Measurements from ENCODE around the gene PRKCH. TPM values are rescaled to one million over a fixed set of nuclear protein-coding genes. Genes with fewer than 3 reads are reported as not detected.
A peak's percentile ranks its signal among the peaks of the same experiment; 100 is the strongest.

PRKCH gene
- total RNA-seq, 4 donors from 2014 or later = 49.5 to 147 (median 59.2) TPM

DNA sequence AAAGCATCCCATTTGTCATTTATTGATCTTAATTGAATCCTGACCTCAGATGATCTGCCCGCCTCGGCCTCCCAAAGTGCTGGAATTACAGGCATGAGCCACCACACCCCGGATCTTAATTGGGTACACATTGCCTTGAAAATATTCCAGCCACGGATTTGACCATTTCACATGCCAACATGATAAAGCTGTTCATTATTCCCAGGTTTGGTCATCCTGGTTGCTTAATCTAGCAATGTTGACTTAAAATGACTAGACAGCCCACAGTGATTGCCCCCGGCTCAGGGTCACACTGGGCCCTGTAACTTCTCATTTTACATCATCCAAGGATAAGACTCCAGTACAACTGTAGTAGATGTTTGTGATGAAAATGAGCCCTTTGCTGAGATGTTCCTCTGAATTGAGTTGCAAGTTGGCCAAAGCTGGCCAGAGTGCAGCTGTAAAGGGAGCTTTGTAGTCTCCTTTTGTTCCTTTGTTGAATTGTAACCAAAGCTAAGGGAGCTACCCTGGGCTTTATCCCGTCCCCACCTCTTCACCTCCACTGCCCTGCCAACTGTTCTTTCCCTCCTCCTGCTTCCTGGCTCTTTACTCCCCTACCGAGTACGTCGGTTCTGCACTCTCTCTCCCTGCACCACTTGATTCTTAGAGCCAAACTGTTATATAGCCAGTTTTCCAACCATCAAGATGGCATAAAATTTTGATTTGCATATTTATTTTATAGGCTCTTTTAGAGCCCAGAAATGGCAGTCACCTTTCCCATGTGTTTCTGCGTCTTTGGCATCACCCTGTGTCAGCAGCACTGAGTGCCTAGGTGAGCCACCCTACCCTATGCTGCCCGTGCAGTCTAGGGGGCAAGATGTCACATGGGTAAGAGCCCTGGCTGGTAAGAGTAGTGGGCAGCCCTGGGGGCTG, 232.6 kb downstream of the PRKCH start:
- Histone ChIP-seq H3K4me1 (peaks cover 24% of the 10 kb centered on the region), H3K36me3 (peaks cover 15% of the 10 kb centered on the region), H3K4me3 (no peak overlapping the region), H3K27me3 (no peaks in the 10 kb centered on the region), H3K9me3 (no peaks in the 10 kb centered on the region), H3K27ac (peak overlapping the region; percentile 82)
- WGBS = 67% methylated on average over 11 of the region's 11 CpGs
- peak in 1 of 3 donors; percentile 26 for TF ChIP-seq POLR2AphosphoS5 (IDR thresholded peaks at IDR 0.05)
- TF ChIP-seq EP300 (IDR thresholded peaks at IDR 0.05) = no peak
- no peak for TF ChIP-seq POLR2A (IDR thresholded peaks at IDR 0.05)
- DNase-seq (ENCODE audit: low spot score in 2 of 2) = peak in 1 of 2 donors; percentile 74

DNA sequence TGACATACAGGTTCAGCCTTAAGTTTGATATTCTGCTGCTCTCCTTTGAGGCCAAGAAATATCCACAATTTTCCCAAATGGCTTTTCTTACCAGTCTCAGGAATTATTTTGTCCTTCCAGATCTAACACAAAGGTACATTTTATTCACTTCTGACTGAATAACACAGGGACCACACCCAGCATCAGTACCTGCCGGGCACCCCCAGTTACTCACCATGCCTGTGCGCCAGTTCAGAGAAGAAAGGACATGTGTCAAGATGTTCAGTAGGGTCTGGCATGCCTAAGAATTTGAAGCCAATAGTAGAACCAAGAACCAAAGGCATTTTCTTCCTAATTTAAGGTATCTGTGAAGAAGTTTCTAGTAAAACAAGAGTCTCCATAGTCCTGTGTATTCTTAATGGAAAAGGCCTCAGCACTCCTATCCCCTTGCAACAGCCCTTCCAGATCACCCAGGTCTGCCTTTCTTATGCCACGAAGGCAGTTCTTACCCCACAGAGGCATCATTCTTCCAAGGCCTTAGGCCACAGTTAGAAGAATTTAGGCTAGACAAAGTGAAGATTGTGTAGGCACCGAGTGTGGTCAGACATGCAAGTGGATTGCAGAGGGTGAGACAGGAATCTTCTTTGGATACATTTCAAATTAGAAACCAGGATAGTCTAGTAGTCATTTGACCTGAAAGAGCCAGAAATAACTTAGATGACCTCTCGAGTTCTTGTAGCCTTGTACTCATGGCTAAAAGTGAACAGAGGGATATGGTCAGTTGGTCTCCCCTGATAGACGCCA, 233.9 kb downstream of the PRKCH start:
- H3K27ac ChIP-seq = no peak overlapping the region
- peaks cover 3% of the 10 kb centered on the region for H3K36me3 ChIP-seq
- H3K27me3 ChIP-seq = no peaks in the 10 kb centered on the region
- no peak for DNase-seq (ENCODE audit: low spot score in 2 of 2)
- H3K9me3 ChIP-seq = no peaks in the 10 kb centered on the region
- 72% methylated on average over 6 of the region's 6 CpGs for WGBS
- no peak overlapping the region for H3K4me3 ChIP-seq
- peaks cover 24% of the 10 kb centered on the region for H3K4me1 ChIP-seq
- TF ChIP-seq POLR2A (IDR thresholded peaks at IDR 0.05) = no peak
- TF ChIP-seq, protein P1, sequence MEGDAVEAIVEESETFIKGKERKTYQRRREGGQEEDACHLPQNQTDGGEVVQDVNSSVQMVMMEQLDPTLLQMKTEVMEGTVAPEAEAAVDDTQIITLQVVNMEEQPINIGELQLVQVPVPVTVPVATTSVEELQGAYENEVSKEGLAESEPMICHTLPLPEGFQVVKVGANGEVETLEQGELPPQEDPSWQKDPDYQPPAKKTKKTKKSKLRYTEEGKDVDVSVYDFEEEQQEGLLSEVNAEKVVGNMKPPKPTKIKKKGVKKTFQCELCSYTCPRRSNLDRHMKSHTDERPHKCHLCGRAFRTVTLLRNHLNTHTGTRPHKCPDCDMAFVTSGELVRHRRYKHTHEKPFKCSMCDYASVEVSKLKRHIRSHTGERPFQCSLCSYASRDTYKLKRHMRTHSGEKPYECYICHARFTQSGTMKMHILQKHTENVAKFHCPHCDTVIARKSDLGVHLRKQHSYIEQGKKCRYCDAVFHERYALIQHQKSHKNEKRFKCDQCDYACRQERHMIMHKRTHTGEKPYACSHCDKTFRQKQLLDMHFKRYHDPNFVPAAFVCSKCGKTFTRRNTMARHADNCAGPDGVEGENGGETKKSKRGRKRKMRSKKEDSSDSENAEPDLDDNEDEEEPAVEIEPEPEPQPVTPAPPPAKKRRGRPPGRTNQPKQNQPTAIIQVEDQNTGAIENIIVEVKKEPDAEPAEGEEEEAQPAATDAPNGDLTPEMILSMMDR (IDR thresholded peaks at IDR 0.05) = no peak
- TF ChIP-seq POLR2AphosphoS5 (IDR thresholded peaks at IDR 0.05) = no peak
- no peak for TF ChIP-seq EP300 (IDR thresholded peaks at IDR 0.05)

DNA sequence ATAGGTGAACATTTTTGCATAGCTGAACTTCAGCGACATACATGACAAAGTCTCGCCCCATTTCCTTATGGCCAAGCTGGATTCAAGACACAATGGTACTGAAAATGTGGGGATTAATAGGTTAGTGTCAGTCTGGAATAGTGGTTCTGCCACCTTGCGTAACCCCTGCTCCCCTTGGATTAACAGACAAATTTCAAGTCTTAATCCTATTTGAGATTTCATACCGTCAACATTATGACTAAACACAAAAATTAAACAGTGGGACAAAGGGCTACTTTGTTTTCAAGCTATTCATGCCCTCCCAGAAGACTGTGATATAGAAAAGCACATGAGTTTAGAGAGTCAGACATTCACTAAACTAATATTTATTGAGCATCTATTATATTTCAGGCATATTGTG, 235.1 kb downstream of the PRKCH start:
- 86% methylated on average over 4 of the region's 4 CpGs for WGBS
- H3K27ac ChIP-seq = no peak overlapping the region
- H3K36me3 ChIP-seq = no peaks in the 10 kb centered on the region
- TF ChIP-seq, protein P1 (IDR thresholded peaks at IDR 0.05) = no peak
- no peak for TF ChIP-seq POLR2A (IDR thresholded peaks at IDR 0.05)
- TF ChIP-seq POLR2AphosphoS5 (IDR thresholded peaks at IDR 0.05) = no peak
- TF ChIP-seq EP300 (IDR thresholded peaks at IDR 0.05) = no peak
- no peak overlapping the region for H3K4me3 ChIP-seq
- DNase-seq (ENCODE audit: low spot score in 2 of 2) = no peak
- H3K9me3 ChIP-seq = no peaks in the 10 kb centered on the region
- H3K4me1 ChIP-seq = peaks cover 29% of the 10 kb centered on the region
- H3K27me3 ChIP-seq = no peaks in the 10 kb centered on the region

DNA sequence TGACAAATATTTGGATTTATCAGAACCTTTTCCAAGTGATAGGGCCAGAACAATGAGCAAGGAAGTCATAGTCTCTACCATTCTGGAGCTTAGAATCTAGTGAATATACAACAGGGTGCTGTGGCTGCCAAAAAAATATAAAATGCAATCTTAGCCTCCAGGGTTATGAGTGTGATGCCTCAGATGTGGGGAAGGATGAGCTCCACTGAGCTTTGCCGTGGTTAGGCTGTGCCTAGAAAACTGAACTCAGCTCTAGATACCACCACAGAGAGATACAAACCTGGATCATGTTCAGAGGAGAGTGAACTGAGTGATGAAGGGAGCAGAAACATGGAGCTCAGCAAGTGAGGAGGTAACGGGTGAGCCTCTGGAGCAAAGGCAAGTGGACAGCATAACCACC, 235.9 kb downstream of the PRKCH start:
- no peaks in the 10 kb centered on the region for H3K36me3 ChIP-seq
- H3K27me3 ChIP-seq = no peaks in the 10 kb centered on the region
- peaks cover 35% of the 10 kb centered on the region for H3K4me1 ChIP-seq
- no peak for DNase-seq (ENCODE audit: low spot score in 2 of 2)
- no peaks in the 10 kb centered on the region for H3K9me3 ChIP-seq
- WGBS = 66% methylated on average over 2 of the region's 2 CpGs
- no peak overlapping the region for H3K4me3 ChIP-seq
- no peak overlapping the region for H3K27ac ChIP-seq
- TF ChIP-seq POLR2A (IDR thresholded peaks at IDR 0.05) = no peak
- TF ChIP-seq POLR2AphosphoS5 (IDR thresholded peaks at IDR 0.05) = no peak
- TF ChIP-seq, protein P1 (IDR thresholded peaks at IDR 0.05) = no peak
- no peak for TF ChIP-seq EP300 (IDR thresholded peaks at IDR 0.05)

DNA sequence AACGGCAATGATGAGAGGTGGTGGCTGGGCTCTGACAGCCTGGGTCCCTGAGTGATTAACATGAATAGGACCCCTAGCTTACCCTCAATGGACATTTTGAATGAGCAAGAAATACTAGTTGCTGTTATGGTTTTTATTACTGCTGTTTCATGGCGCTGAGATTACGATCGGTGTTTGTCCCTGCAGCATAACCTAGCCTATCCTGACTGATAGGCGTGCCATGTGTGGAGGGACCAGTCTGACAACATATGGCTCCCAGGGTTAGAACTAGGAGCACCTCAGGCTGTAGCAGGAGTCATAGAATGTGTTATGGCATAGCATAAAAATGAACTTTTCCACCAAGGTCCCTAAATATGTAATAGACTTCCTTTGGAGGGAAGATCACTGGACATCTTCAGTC, 236.5 kb downstream of the PRKCH start:
- no peak for DNase-seq (ENCODE audit: low spot score in 2 of 2)

More for the DNA sequence above, 236.5 kb downstream of the PRKCH start:
- H3K27me3 ChIP-seq = no peaks in the 10 kb centered on the region
- 93% methylated on average over 5 of the region's 5 CpGs for WGBS
- no peak overlapping the region for H3K4me3 ChIP-seq
- TF ChIP-seq, protein P1 (IDR thresholded peaks at IDR 0.05) = no peak
- TF ChIP-seq EP300 (IDR thresholded peaks at IDR 0.05) (no peak), POLR2A (IDR thresholded peaks at IDR 0.05) (no peak), POLR2AphosphoS5 (IDR thresholded peaks at IDR 0.05) (no peak)
- peaks cover 35% of the 10 kb centered on the region for H3K4me1 ChIP-seq
- no peaks in the 10 kb centered on the region for H3K9me3 ChIP-seq
- H3K27ac ChIP-seq = no peak overlapping the region
- no peaks in the 10 kb centered on the region for H3K36me3 ChIP-seq
